ENCODE data around the gene PSG3.
A peak's percentile ranks its signal among the peaks of the same experiment; 100 is the strongest.
"Not testable (repeated sequence)": the region's sequence is repeated elsewhere in the genome, so short reads cannot be mapped to it uniquely, and the experiment has no call there.

PSG3 gene

DNA sequence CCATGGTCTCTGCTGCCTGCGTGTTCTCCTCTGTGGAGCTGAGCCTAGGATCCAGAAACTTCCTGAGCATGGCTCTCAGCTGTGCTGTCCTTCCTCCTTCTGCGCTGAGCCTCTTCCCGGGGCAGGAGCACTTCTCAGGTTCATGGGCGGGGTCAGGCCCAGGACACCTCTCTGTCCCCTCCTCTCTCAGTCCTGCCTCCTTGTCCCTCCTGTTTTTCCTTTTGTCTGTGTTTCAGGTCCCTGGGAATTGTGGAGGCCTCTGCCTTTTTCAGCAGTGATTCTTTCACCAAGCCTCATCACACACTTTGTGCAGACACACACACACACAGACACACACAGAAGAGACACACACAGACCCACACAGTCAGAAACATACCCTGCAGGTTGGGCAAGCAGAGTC is at the start of gene PSG3:
Gene PSG3, minus strand, starts transcription at position 101 of the 400 bp plus-strand sequence. Its CDS starts 97 bp downstream, at position 4.
- not testable (repeated sequence) for DNase-seq (ENCODE audit: low spot score)

DNA sequence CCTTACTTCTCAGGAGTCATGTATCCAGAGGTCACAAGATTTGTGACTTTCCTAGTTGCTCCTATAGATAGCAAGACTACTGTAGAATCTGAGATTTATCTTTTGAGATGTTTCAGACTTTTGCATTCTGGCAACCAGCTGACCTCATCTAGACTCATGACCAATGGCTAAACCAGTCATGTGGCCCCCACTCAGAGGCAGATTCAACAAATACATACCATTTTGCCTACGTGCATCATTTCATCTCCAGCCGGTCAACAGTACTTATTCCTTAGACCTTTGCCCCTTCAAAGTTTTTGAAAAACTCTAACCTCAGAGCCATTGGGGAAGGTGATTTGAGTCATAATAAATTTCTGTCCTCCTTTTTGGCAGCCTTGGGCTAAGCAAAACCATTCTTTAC is 48.5 kb upstream of the PSG3 start:
- not testable (repeated sequence) for DNase-seq (ENCODE audit: low spot score)

GRCh38 chr19:42787766-42788165 is 47.5 kb upstream of the PSG3 start:
- DNase-seq (ENCODE audit: low spot score) = not testable (repeated sequence)

DNA sequence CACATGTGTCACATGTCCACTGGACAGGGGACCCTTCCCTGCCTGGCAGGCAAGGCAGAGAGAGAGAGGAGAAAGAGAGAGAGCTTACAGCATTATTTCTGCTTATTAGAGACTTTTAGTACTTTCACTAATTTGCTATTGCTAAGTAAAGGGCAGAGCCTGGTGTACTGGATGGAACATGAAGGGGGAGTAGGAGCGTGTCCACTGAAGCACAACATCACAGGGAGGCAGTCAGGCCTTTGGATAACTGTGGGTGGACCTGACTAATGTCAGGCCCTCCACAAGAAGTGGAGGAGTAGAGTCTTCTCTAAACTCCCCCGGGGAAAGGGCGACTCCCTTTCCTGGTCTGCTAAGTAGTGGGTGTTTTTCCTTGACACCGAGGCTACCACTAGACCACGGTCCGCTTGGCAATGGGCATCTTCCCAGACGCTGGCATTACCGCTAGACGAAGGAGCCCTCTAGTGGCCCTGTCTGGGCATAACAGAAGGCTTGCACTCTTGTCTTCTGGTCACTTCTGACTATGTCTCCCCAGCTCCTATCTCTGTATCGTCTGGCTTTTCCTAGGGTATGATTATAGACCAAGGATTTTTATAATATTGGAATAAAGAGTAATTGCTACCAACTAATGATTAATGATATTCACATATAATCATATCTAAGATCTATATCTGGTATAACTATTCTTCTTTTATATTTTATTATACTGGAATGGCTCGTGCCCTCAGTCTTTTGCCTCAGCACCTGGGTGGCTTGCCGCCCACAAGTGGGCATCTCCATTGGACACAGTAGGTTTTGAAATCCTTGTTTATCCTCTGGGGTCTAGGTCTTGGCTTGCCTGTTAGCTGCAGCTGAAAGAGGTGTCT is 36.7 kb upstream of the PSG3 start:
- peak; percentile 2 for DNase-seq (ENCODE audit: low spot score)

DNA sequence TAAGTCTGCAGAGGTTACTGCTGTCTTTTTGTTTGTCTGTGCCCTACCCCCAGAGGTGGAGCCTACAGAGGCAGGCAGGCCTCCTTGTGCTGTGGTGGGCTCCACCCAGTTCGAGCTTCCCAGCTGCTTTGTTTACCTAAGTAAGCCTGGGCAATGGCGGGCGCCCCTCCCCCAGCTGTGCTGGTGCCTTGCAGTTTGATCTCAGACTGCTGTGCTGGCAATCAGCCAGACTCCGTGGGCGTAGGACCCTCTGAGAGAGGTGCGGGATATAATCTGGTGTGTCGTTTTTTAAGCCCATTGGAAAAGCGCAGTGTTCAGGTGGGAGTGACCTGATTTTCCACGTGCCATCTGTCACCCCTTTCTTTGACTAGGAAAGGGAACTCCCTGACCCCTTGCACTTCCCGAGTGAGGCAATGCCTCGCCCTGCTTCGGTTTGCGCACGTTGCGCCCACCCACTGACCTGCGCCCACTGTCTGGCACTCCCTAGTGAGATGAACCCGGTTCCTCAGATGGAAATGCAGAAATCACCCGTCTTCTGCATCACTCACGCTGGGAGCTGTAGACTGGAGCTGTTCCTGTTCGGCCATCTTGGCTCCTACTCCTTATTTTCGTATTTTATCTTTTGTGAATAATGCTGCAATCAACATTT is 34.4 kb upstream of the PSG3 start:
- not testable (repeated sequence) for DNase-seq (ENCODE audit: low spot score)

DNA sequence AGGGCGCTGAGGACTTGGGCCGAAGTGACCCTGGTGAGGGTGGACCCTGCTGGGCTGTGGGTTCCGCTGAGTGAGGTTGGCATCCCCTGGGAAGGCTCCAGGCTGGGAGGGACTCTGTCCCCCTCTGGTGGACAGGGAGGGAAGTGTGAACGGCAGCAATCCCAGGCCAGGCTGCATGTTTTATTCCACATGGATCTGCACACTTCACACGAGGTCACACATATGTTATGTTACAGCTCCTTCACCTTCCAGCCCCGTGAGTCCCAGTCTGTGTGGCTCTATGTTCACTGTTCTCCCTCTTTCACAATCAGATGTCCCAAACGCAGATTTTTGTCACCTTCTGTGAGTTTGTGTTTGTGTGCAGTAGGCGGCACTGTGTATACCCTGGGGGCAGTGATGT is 27.0 kb upstream of the PSG3 start:
- not testable (repeated sequence) for DNase-seq (ENCODE audit: low spot score)

DNA sequence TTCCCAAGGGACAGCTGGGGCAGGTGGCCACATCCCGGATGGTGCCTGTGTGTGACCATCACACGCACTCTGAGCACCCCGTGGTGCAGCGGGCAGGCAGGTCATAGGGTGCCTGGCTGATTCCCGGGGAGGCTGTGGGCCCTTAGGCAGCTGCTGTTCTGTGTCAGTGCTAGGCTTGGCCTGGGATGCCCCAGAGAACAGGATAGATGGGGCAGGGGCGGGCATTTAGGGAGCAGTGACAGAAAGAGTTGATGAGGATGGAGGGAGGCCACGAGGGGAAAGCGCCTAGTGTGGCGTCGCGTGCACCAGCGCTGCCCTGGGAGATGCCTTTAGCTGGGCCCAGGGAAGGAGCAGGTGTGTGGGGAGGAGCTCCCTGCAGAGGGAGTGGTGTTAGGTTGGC is 26.6 kb upstream of the PSG3 start:
- DNase-seq (ENCODE audit: low spot score) = not testable (repeated sequence)

- DNase-seq (ENCODE audit: low spot score) = no peak
Observed at GRCh38 chr19:42764836-42765235, 24.6 kb upstream of the PSG3 start.

DNA sequence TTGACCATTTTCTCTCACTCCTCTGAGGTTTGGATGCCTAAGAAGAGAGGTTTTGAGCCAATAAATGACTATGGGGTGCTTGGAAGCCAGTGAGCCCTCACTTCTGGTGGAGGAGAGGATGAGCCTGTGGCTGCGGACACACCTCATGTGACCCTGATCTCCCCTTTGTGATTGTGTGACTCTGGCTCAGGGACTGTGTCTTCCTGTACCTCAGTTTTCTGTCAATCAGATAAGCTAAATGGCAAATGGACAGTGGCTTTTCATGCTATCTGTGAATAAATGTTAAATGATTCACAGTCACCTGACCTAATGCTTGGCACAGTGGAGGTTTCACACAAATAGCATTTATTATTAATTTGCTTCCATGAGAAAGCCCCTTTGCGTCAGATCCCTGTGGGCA is 22.5 kb upstream of the PSG3 start:
- DNase-seq (ENCODE audit: low spot score) = no peak

GRCh38 chr19:42761924-42762295 is 21.6 kb upstream of the PSG3 start:
- not testable (repeated sequence) for DNase-seq (ENCODE audit: low spot score)

DNA sequence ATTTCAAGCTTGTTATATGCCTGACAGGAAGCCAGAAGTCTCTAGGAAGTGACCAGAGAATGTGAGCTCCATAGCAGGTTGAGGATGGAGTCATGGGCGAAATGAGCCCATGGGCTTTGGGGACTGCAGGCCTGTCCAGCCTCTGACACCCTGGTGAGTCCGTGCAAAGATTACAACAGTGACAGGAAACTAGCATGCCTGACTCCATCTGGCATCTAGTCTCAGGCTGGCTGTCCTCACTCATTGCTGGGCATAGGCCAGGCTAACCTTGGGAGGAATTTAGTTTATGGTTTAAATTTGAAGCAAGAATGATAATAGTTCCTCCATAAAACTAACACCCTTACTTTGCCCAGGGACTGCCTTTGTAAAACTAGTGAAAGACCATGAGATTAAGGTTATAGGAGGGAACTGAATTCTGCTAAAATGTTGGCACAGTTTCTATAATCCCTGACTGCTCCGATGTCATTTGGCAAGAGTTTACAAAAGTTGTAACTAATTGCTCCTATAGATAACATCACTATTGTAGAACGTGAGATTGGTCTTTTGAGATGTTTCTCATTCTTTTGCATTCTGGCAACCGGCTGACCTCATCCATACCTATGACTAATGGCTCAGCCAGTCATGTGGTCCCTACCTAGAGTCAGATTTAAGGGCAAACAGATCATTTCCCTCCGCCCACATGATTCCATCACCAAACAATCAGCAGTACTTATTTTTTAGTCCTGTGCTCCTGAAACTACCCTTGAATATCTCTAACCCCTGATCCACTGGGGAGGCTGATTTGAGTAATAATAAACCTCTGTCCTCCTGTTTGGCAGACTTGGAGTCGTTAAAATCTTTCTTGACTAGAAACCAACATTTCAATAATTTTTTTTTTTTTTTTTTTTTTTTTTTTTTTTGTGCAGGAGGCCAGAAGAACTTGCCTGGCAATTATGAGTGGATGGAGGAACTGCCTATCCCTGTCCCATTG is 21.0 kb upstream of the PSG3 start:
- not testable (repeated sequence) for DNase-seq (ENCODE audit: low spot score)

GRCh38 chr19:42758667-42759066 is 18.4 kb upstream of the PSG3 start:
- DNase-seq (ENCODE audit: low spot score) = not testable (repeated sequence)

GRCh38 chr19:42752246-42752645 is 12.0 kb upstream of the PSG3 start:
- not testable (repeated sequence) for DNase-seq (ENCODE audit: low spot score)

GRCh38 chr19:42741726-42742607 is 1.7 kb upstream of the PSG3 start:
- DNase-seq (ENCODE audit: low spot score) = not testable (repeated sequence)

DNA sequence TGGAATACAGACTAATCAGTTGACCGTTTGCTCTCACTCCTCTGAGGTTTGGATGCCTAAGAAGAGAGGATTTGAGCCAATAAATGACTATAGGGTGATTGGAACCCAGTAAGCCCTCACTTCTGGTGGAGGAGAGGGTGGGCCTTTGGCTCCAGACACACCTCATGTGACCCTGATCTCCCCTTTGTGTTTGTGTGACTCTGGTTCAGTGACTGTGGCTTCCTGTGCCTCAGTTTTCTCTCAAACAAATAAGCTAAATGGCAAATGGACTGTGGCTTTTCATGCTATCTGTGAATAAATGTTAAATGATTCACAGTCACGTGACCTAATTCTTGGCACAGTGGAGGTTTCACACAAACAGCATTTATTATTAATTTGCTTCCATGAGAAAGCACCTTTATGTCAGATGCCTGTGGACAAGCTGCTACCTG is 2.7 kb downstream of the PSG3 start:
- not testable (repeated sequence) for DNase-seq (ENCODE audit: low spot score)

DNA sequence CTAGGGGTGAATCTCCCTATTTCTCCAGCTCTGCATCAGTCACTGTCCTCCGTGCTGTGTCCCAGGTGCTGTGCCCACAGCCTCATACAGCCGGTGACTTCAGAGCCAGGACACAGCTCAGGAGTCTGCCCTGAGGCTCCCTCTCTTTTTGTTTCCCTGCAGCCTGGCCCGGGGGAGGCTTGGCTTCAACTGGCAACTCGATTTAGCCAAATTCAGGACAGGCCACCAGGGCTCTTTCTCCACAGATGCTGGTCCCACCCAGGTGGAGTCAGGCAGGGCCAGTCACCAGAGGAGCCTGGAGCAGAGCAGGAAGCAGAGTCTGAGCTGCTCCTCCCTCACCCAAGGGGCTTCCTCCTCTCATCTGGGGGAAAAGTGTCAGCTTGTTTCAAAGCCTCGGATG is 11.9 kb downstream of the PSG3 start:
- DNase-seq (ENCODE audit: low spot score) = not testable (repeated sequence)

DNA sequence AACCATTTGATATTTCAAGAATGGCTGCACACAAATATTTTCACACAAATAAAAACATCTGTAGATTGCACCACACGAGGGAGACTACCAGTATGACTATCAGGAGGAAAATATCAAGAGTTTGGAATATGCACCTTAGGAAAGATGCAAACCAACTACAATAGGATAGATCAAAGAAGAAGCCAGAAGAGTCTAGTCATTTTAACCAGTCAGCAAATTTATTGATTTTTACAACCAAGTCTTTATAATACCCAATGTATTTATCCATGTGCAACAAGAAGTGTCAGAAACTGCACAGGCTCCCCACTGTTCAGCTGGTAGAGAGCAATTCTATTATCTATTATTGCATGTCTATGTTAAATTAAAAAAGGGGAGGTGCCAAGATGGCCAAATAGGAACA is 26.3 kb downstream of the PSG3 start:
- not testable (repeated sequence) for DNase-seq (ENCODE audit: low spot score)

- DNase-seq (ENCODE audit: low spot score) = not testable (repeated sequence)
Observed at GRCh38 chr19:42712753-42713152, 27.5 kb downstream of the PSG3 start.

DNA sequence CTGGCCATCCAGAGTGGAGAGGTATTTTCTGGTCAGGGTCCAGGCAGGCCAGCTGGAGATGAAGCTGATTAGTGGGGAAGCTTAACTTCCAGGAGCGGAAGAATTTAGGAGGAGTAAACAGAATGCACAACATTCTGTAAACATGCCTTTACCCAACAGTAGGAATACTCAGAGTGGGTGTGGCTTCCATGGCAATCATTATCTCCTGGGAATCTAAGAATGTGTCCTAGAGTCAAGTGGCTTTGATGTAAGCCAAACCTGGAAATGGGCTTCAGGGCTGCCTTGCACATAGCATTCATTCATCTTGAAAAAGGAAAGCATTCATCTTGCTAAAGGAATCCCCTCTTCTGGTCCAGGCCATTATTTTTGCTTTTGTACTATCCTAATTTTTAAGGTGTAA is 29.3 kb downstream of the PSG3 start:
- DNase-seq (ENCODE audit: low spot score) = not testable (repeated sequence)

- no peak for DNase-seq (ENCODE audit: low spot score)
Observed at GRCh38 chr19:42697884-42698283, 42.4 kb downstream of the PSG3 start.

Measured in CD4-positive, alpha-beta T cell treated with Interleukin-6 at 100 ng/mL for 8 hours (primary cell).